Neural progenitor cell (in vitro differentiated cells): ENCODE results near the gene PTX4.

Experiments used
- CTCF ChIP-seq: fragments of 200-600 bp; sonication (generic); IDR thresholded peaks from 2 replicates; pipeline ENCODE4 v1.5.1; 2017; ENCODE audit warnings: antibody characterized with exemption, mild to moderate bottlenecking
- EZH2 ChIP-seq: fragments of 200-600 bp; sonication (generic); IDR thresholded peaks from 2 replicates; pipeline ENCODE4 v1.6.1; 2017; ENCODE audit warnings: antibody characterized with exemption, mild to moderate bottlenecking, moderate library complexity
- EZH2phosphoT487 ChIP-seq: fragments of 200-600 bp; sonication (generic); IDR thresholded peaks from 2 replicates; pipeline ENCODE4 v1.6.1; 2017; ENCODE audit warnings: antibody characterized with exemption

GRCh38 chr16:1502092-1503004 is 13.6 kb upstream of the PTX4 start:
- no peak for TF ChIP-seq CTCF
- no peak for TF ChIP-seq EZH2
- TF ChIP-seq EZH2phosphoT487: no peak
